Osteoblast (primary cell): Measurements from ENCODE around the gene USP7. TPM values are rescaled to one million over a fixed set of nuclear protein-coding genes. Genes with fewer than 3 reads are reported as not detected.

Experiments
- DNase-seq: peaks from one replicate; pipeline ENCODE4 v3.0.0; 2011; ENCODE audit warnings: low spot score, mixed read lengths; ENCODE audit not compliant: insufficient read length; ENCODE audit errors: missing footprints
- H2AFZ ChIP-seq: 2 replicates; pipeline ENCODE4 v1.6.0; 2011; ENCODE audit warnings: mild to moderate bottlenecking, low read length
- H3K27ac ChIP-seq: 2 replicates; pipeline ENCODE4 v1.5.1; 2011; ENCODE audit warnings: mild to moderate bottlenecking, low read depth, low read length, moderate library complexity
- H3K27me3 ChIP-seq: 2 replicates; pipeline ENCODE4 v1.6.0; 2012; ENCODE audit warnings: mild to moderate bottlenecking, control low read depth, inconsistent platforms, low read length, moderate library complexity; ENCODE audit not compliant: insufficient read depth
- H3K36me3 ChIP-seq: 2 replicates; pipeline ENCODE4 v1.5.1; 2011; ENCODE audit warnings: mild to moderate bottlenecking, low read length, control low read depth, moderate library complexity; ENCODE audit not compliant: insufficient read depth
- H3K4me1 ChIP-seq: 2 replicates; pipeline ENCODE4 v1.5.1; 2011; ENCODE audit warnings: mild to moderate bottlenecking, low read length, control low read depth, moderate library complexity; ENCODE audit not compliant: insufficient read depth
- H3K4me2 ChIP-seq: 2 replicates; pipeline ENCODE4 v1.6.0; 2011; ENCODE audit warnings: mild to moderate bottlenecking, low read length; ENCODE audit not compliant: insufficient read depth
- H3K4me3 ChIP-seq: fragments of 200-600 bp; sonication (generic); 3 replicates; pipeline ENCODE4 v1.5.1; 2012; ENCODE audit warnings: mild to moderate bottlenecking, low read length, inconsistent platforms; ENCODE audit not compliant: insufficient read depth
- H3K79me2 ChIP-seq: 2 replicates; pipeline ENCODE4 v1.6.0; 2012; ENCODE audit warnings: mild to moderate bottlenecking, low read length, control low read depth, inconsistent platforms; ENCODE audit not compliant: insufficient read depth
- H3K9me3 ChIP-seq: 2 replicates; pipeline ENCODE4 v1.5.1; 2011; ENCODE audit warnings: low read depth, low read length, control low read depth
- H4K20me1 ChIP-seq: 2 replicates; pipeline ENCODE4 v1.6.0; 2012; ENCODE audit warnings: mild to moderate bottlenecking, low read length, control low read depth; ENCODE audit not compliant: insufficient read depth
- total RNA-seq: library from RNA; depleted of rRNA; stranded (reverse); fragments of >200 nt; gene quantifications from 2 replicates; pipeline ENCODE4 v1.2.3, GENCODE V29; 2012
- TF ChIP-seq, protein P1 (sequence below): IDR thresholded peaks from 2 replicates; pipeline ENCODE4 v1.5.1; 2011; ENCODE audit warnings: mild to moderate bottlenecking, low read depth, low read length, moderate library complexity; ENCODE audit errors: extremely low read depth

Gene USP7
- total RNA-seq, 1 donor, result 51.4 TPM

DNA sequence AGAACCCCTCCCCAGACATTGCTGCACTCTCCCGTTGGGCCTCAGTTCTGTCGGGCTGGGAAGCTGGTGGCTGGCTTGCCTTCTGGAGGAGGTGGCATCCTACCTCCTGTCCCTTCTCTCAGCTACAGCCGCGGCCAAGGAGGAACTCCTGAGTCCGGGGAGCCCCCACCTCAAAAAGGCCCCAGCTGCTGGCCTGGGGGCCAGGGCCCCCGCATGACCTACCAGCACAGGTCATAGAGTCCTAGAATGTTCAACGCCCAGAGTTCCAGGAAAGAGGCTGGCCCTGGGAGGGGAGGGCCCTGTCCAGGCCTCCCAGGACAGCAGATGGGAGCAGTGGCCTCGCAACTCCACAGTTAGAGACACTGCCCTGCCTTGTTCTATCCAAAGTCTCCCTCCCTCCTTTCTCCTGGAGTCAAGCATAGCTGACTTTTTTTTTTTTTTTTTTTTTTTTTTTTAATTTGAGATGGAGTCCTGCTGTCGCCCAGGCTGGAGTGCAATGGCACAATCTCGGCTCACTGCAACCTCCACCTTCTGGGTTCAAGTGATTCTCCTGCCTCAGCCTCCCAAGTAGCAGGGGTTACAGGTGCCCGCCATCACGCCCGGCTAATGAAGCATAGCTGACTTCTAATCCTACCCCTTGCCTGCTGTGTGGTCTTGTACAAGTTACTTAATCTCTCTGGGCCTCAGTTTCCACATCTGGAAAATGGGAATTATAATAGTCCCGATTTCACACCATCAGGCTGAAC is 102.0 kb downstream of the USP7 start:
- no peaks in the 10 kb centered on the region for H3K9me3 ChIP-seq
- H2AFZ ChIP-seq, result no peak overlapping the region
- H3K79me2 ChIP-seq, result peaks cover 80% of the 10 kb centered on the region
- H3K27ac ChIP-seq, result no peak overlapping the region
- no peaks in the 10 kb centered on the region for H3K27me3 ChIP-seq
- DNase-seq, result no peak
- peaks cover 67% of the 10 kb centered on the region for H4K20me1 ChIP-seq
- H3K4me2 ChIP-seq, result no peak overlapping the region
- no peak overlapping the region for H3K4me3 ChIP-seq
- peaks cover 23% of the 10 kb centered on the region for H3K4me1 ChIP-seq
- TF ChIP-seq, protein P1, sequence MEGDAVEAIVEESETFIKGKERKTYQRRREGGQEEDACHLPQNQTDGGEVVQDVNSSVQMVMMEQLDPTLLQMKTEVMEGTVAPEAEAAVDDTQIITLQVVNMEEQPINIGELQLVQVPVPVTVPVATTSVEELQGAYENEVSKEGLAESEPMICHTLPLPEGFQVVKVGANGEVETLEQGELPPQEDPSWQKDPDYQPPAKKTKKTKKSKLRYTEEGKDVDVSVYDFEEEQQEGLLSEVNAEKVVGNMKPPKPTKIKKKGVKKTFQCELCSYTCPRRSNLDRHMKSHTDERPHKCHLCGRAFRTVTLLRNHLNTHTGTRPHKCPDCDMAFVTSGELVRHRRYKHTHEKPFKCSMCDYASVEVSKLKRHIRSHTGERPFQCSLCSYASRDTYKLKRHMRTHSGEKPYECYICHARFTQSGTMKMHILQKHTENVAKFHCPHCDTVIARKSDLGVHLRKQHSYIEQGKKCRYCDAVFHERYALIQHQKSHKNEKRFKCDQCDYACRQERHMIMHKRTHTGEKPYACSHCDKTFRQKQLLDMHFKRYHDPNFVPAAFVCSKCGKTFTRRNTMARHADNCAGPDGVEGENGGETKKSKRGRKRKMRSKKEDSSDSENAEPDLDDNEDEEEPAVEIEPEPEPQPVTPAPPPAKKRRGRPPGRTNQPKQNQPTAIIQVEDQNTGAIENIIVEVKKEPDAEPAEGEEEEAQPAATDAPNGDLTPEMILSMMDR, result no peak
- H3K36me3 ChIP-seq, result peaks cover 12% of the 10 kb centered on the region

DNA sequence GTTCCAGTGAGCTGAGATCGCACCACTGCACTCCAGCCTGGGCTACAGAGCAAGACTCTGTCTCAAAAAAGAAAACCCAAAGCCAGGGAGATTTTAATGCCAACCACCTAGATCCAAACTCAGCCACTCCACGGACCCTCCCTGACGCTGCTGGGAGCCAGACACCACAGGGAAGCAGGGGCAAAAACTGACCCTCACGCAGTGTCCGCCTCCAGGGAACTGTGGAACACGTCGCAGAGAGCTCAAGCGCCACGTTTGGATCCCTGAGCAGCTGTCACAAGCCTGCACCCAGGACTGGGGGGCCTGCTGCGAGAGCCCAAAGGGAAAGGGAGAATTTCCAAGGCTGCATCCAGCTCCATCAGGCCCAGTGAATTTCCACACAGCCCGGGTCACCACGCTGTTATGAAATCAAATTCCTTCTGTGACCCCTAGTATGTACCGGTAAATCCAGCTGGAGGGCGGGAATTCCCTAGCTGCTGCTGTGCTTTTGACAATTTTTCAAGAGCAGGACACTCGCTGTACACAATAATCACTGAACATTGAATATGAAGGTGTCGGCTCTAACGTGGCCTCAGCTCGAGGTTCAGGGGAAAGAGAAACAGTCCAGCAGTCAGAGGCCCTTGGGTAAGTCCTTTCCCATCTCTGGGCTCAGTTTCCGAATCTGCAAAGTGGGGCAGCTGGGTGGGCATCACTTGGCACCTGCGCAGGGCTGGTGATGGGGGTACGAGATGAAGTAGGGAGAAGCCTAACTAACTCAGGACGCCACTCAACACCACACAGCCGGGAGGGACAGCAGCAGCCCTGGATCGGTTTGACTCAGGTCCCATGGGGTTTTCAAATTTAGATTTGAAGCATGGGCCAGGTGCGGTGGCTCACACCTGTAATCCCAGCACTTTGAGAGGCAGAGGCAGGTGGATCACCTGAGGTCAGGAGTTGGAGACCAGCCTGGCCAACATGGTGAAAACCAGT is 103.5 kb downstream of the USP7 start:
- H3K4me3 ChIP-seq, result no peak overlapping the region
- H3K27ac ChIP-seq, result no peak overlapping the region
- DNase-seq, result no peak
- H3K27me3 ChIP-seq, result no peaks in the 10 kb centered on the region
- H3K4me1 ChIP-seq, result peaks cover 19% of the 10 kb centered on the region
- TF ChIP-seq, protein P1, result no peak
- no peak overlapping the region for H3K4me2 ChIP-seq
- peaks cover 64% of the 10 kb centered on the region for H3K79me2 ChIP-seq
- H3K36me3 ChIP-seq, result peaks cover 26% of the 10 kb centered on the region
- H2AFZ ChIP-seq, result no peak overlapping the region
- H3K9me3 ChIP-seq, result no peaks in the 10 kb centered on the region
- H4K20me1 ChIP-seq, result peaks cover 64% of the 10 kb centered on the region

DNA sequence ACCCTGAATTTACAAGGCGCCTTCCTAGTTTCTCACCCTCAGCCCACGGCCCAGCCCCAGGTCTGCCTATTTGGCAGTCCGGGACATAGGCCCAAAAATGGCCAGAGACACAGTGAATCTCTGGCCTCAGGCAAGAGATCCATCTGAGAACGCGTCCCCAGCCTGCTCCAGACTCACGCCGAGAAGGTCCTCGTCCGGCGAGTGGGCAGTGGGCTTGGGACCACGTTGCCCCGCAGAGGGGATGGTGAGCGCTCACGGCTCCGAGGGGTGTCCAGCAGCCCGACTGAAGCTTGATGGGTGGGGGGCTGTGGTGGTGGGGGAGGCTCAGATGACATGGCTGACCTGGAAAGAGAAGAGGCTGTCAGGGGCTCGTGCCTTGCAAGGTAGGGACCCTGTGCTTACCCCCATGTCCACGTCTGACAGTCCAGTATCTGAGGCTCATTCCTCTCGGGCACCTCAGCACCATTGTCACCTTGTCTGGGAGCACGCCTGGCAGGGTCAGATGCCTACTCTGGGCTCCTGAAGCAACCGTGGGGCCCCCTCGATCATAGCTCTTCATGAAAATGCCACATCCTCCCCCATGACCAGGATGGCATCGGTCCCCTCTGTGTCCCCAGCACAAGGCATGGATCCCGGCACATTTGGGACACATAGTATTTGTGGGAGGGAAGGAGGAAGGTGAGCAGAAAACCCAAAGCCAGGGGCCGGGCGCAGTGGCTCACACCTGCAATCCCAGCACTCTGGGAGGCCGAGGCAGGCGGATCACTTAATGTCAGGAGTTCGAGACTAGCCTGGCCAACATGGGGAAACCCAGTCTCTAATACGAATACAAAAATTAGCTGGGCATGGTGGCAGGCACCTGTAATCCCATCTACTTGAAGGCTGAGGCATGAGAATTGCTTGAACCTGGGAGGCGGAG is 104.5 kb downstream of the USP7 start:
- TF ChIP-seq, protein P1, result no peak
- peaks cover 55% of the 10 kb centered on the region for H3K79me2 ChIP-seq
- DNase-seq, result no peak
- H3K4me1 ChIP-seq, result peaks cover 17% of the 10 kb centered on the region
- peaks cover 55% of the 10 kb centered on the region for H4K20me1 ChIP-seq
- H3K36me3 ChIP-seq, result peaks cover 35% of the 10 kb centered on the region
- H3K9me3 ChIP-seq, result no peaks in the 10 kb centered on the region
- no peak overlapping the region for H3K4me2 ChIP-seq
- H2AFZ ChIP-seq, result no peak overlapping the region
- no peak overlapping the region for H3K4me3 ChIP-seq
- no peak overlapping the region for H3K27ac ChIP-seq
- no peaks in the 10 kb centered on the region for H3K27me3 ChIP-seq
